ENCODE measurements around the gene GOLGA5. TPM values are rescaled to one million over a fixed set of nuclear protein-coding genes. Genes with fewer than 3 reads are reported as not detected.

GOLGA5 gene
- total and polyA plus RNA-seq, 2 of the 8 experiments (the other 6 are each of a cell fraction or from before 2014, with no cell fraction given) = 13.0 to 25.4 TPM

GRCh38 chr14:92832137-92832700 is 38.1 kb downstream of the GOLGA5 start:
- Histone ChIP-seq H3K27me3 (replicated peaks in 1 of 4; ENCODE audit: control insufficient read depth in 3 of 4, extremely low read depth in 1 of 4, insufficient read depth in 3 of 4, low read length in 3 of 4) (no peaks in the 10 kb centered on the region), H3K4ac (replicated peaks; ENCODE audit: insufficient read length, low read depth, low read length) (no peak overlapping the region), H2BK12ac (ENCODE audit: low read depth, low read length) (no peak overlapping the region), H4K20me1 (replicated peaks in 1 of 2; ENCODE audit: control insufficient read depth in 1 of 2, insufficient read depth in 2 of 2, low read length in 2 of 2) (no peaks in the 10 kb centered on the region), H3K79me2 (ENCODE audit: control insufficient read depth in 1 of 2, insufficient read depth in 2 of 2, low read length in 2 of 2) (no peaks in the 10 kb centered on the region), H3K56ac (replicated peaks; ENCODE audit: insufficient read length, low read depth, low read length) (no peak overlapping the region), H2AFZ (ENCODE audit: low read length) (no peak overlapping the region), H4K8ac (ENCODE audit: extremely low read depth, insufficient read depth, low read length) (no peak overlapping the region), H3K27ac (ENCODE audit: low read depth, low read length) (no peak overlapping the region), H3K23ac (ENCODE audit: insufficient read length) (no peak overlapping the region), H3K36me3 (ENCODE audit: control insufficient read depth in 2 of 4, insufficient read depth in 4 of 4, low read length in 3 of 4) (peaks cover 0 to 28% (median 9%) of the 10 kb centered on the region in 4 experiments; a peak in 6 of 8 replicates), H2BK20ac (ENCODE audit: low read length) (no peak overlapping the region), H2AK5ac (ENCODE audit: low read depth, low read length) (no peak overlapping the region), H3K18ac (ENCODE audit: extremely low read depth, low read length) (no peak overlapping the region), H2BK5ac (ENCODE audit: low read depth, low read length) (no peak overlapping the region), H3K23me2 (ENCODE audit: low read depth, low read length) (no peaks in the 10 kb centered on the region; the same call in 1 of the 2 replicates), H3K4me1 (replicated peaks in 1 of 4; ENCODE audit: control insufficient read depth in 3 of 4, insufficient read depth in 4 of 4, low read length in 3 of 4) (no peaks in the 10 kb centered on the region), H3K14ac (ENCODE audit: insufficient read length) (no peak overlapping the region), H3K79me1 (ENCODE audit: low read depth, low read length) (no peaks in the 10 kb centered on the region), H4K5ac (ENCODE audit: insufficient read length, low read depth, low read length) (no peak overlapping the region), H3K9ac (replicated peaks in 1 of 4; ENCODE audit: extremely low read depth in 1 of 4, low read depth in 3 of 4, low read length in 3 of 4) (no peak overlapping the region), H3K9me3 (ENCODE audit: insufficient read depth in 2 of 2, low read depth in 1 of 2, low read length in 1 of 2) (no peaks in the 10 kb centered on the region), H2BK120ac (replicated peaks; ENCODE audit: low read depth, low read length) (no peak overlapping the region), H2BK15ac (ENCODE audit: low read length) (no peak overlapping the region), H3K4me2 (ENCODE audit: insufficient read depth in 1 of 2, low read depth in 2 of 2, low read length in 2 of 2) (no peak overlapping the region), H4K91ac (replicated peaks; ENCODE audit: insufficient read length, low read length) (no peak overlapping the region), H3K4me3 (ENCODE audit: extremely low read depth in 1 of 4, insufficient read depth in 2 of 4, low read depth in 3 of 4, low read length in 4 of 4) (no peak overlapping the region)
- 72% methylated on average over 7 of the region's 7 CpGs; no CpG with 5 or more reads in 1 of the 2 experiments for WGBS, 2 experiments (ENCODE audit: extremely low coverage in 1 of 2, insufficient coverage in 1 of 2, insufficient read length in 1 of 2, insufficient replicate concordance in 2 of 2, low coverage in 1 of 2, low lambda C conversion rate in 2 of 2, missing lambda C conversion rate in 1 of 2)
- DNase-seq (ENCODE audit: low read depth in 1 of 2, low spot score in 2 of 2) (no peak), FAIRE-seq (no peak)
- POLR2A ChIA-PET (ENCODE audit: partially characterized antibody) = no interaction called here
- CTCF ChIA-PET (ENCODE audit: partially characterized antibody) = interaction anchor here (1.1 kb wide), 1 partner anchor 118 kb away, joined by 3 read pairs; no protein-coding TSS in a partner anchor
- TF ChIP-seq TCF12 (IDR thresholded peaks at IDR 0.05; ENCODE audit: low read depth, low read length) = no peak
- no peak for TF ChIP-seq NANOG (IDR thresholded peaks at IDR 0.05; ENCODE audit: insufficient read depth, low read depth, low read length, poor library complexity, severe bottlenecking)
- TF ChIP-seq SIX5 (IDR thresholded peaks at IDR 0.05; ENCODE audit: low read depth, low read length) = no peak
- TF ChIP-seq POLR2A (IDR thresholded peaks at IDR 0.05; ENCODE audit: control extremely low read depth in 1 of 2, low read depth in 2 of 2, low read length in 2 of 2) = no peak
- TF ChIP-seq RBBP5 (IDR thresholded peaks at IDR 0.05; ENCODE audit: borderline replicate concordance, low read depth, low read length) = no peak
- TF ChIP-seq TBP (IDR thresholded peaks at IDR 0.05; ENCODE audit: low read depth, low read length) = no peak
- no peak for TF ChIP-seq SP4 (IDR thresholded peaks at IDR 0.05; ENCODE audit: low read length)
- TF ChIP-seq ASH2L (IDR thresholded peaks at IDR 0.05; ENCODE audit: low read length) = no peak
- no peak for TF ChIP-seq YY1 (IDR thresholded peaks at IDR 0.05; ENCODE audit: low read depth, low read length)
- no peak for TF ChIP-seq MAX (IDR thresholded peaks at IDR 0.05)
- TF ChIP-seq SUZ12 (IDR thresholded peaks at IDR 0.05; ENCODE audit: low read length) = no peak
- no peak for TF ChIP-seq SIN3A (conservative IDR thresholded peaks at IDR 0.05 in 1 of 2, IDR thresholded peaks at IDR 0.05 in 1 of 2; ENCODE audit: low read depth in 1 of 2, low read length in 2 of 2)
- no peak for TF ChIP-seq NRF1 (IDR thresholded peaks at IDR 0.05; ENCODE audit: low read depth, low read length)
- TF ChIP-seq GABPA (IDR thresholded peaks at IDR 0.05; ENCODE audit: borderline replicate concordance, insufficient read depth, low read length) = no peak
- TF ChIP-seq GTF2F1 (IDR thresholded peaks at IDR 0.05; ENCODE audit: borderline replicate concordance, low read depth, low read length) = no peak
